PC-3 (cell line): ENCODE results near the gene TTF2. TPM values are rescaled to one million over a fixed set of nuclear protein-coding genes. Genes with fewer than 3 reads are reported as not detected.
A peak's percentile ranks its signal among the peaks of the same experiment; 100 is the strongest.

ENCODE experiments used
- ATAC-seq: fragments of 200-7000 bp; cut with Tn5 transposase; 2 replicates; pipeline ENCODE4 v1.9.1; 2020; ENCODE audit warnings: mild to moderate bottlenecking, moderate library complexity
- BruUV-seq: library from RNA; stranded (reverse); fragments of 400-500 nt; replicated peaks from 2 replicates; lab custom pipeline; 2021; lab: Mats Ljungman, UMichigan
- CTCF ChIA-PET: fragments of 300-600 bp; sonication (Branson Sonifier 250); formaldehyde crosslinking; loops from one replicate; lab custom pipeline; 2022; ENCODE audit warnings: antibody characterized with exemption; lab: Charles Lee
- POLR2A ChIA-PET: fragments of 300-600 bp; sonication (Branson Sonifier 250); formaldehyde crosslinking; loops from one replicate; lab custom pipeline; 2022; ENCODE audit warnings: antibody characterized with exemption; ENCODE audit not compliant: unreplicated experiment; lab: Charles Lee
- DNase-seq: peaks from one replicate; pipeline ENCODE4 v3.0.0-alpha.2; 2015
- H2AFZ ChIP-seq: fragments of 300-600 bp; sonication (generic); 2 replicates; pipeline ENCODE4 v1.6.0; 2016; ENCODE audit warnings: antibody characterized with exemption, low read length
- H3F3A ChIP-seq: fragments of 300-600 bp; sonication (generic); one replicate; pipeline ENCODE4 v1.6.0; 2017; ENCODE audit warnings: antibody characterized with exemption, low read length, control low read depth, mild to moderate bottlenecking; ENCODE audit not compliant: unreplicated experiment
- H3K27ac ChIP-seq: fragments of 300-600 bp; sonication (generic); 2 replicates; pipeline ENCODE4 v1.5.1; 2016; ENCODE audit warnings: mild to moderate bottlenecking, low read length
- H3K27me3 ChIP-seq: fragments of 300-600 bp; sonication (generic); 2 replicates; pipeline ENCODE4 v1.6.1; 2016; ENCODE audit warnings: low read length, mixed read lengths
- H3K36me3 ChIP-seq: fragments of 300-600 bp; sonication (generic); 2 replicates; pipeline ENCODE4 v1.6.1; 2016; ENCODE audit warnings: low read depth, mixed run types, low read length, mixed read lengths
- H3K4me1 ChIP-seq: fragments of 300-600 bp; sonication (generic); 2 replicates; pipeline ENCODE4 v1.5.1; 2016; ENCODE audit warnings: low read length; ENCODE audit not compliant: insufficient read depth
- H3K4me2 ChIP-seq: fragments of 300-600 bp; sonication (generic); 2 replicates; pipeline ENCODE4 v1.6.0; 2016; ENCODE audit warnings: low read length
- H3K4me3 ChIP-seq: fragments of 300-600 bp; sonication (generic); 2 replicates; pipeline ENCODE4 v1.5.1; 2016; ENCODE audit warnings: mild to moderate bottlenecking, low read length, mixed read lengths
- H3K79me2 ChIP-seq: fragments of 300-600 bp; sonication (generic); 2 replicates; pipeline ENCODE4 v1.6.1; 2017; ENCODE audit warnings: low read length, mixed read lengths
- H3K9ac ChIP-seq: fragments of 300-600 bp; sonication (generic); 2 replicates; pipeline ENCODE4 v1.6.0; 2016; ENCODE audit warnings: mild to moderate bottlenecking, low read length
- H3K9me2 ChIP-seq: fragments of 300-600 bp; sonication (generic); replicated peaks from 2 replicates; pipeline ENCODE4 v1.6.1; 2016; ENCODE audit warnings: mixed run types, low read length, mixed read lengths
- H3K9me3 ChIP-seq: fragments of 300-600 bp; sonication (generic); 2 replicates; pipeline ENCODE4 v1.6.1; 2016; ENCODE audit warnings: low read length, mixed read lengths
- H4K20me1 ChIP-seq: fragments of 300-600 bp; sonication (generic); 2 replicates; pipeline ENCODE4 v1.6.1; 2016; ENCODE audit warnings: low read length, mixed read lengths
- CTCF ChIP-seq: fragments of 300-600 bp; sonication (generic); conservative IDR thresholded peaks from 2 replicates; pipeline ENCODE4 v1.5.1; 2017; ENCODE audit warnings: antibody characterized with exemption, low read depth, mild to moderate bottlenecking, low read length
- EZH2 ChIP-seq: fragments of 300-600 bp; sonication (generic); IDR thresholded peaks from one replicate; pipeline ENCODE4 v1.6.1; 2017; ENCODE audit warnings: antibody characterized with exemption, mild to moderate bottlenecking, low read length; ENCODE audit not compliant: unreplicated experiment
- EZH2phosphoT487 ChIP-seq: fragments of 300-600 bp; sonication (generic); IDR thresholded peaks from 2 replicates; pipeline ENCODE4 v1.6.1; 2018; ENCODE audit warnings: mild to moderate bottlenecking, antibody characterized with exemption, low read length, borderline replicate concordance
- intact Hi-C: fragments of 100-400 bp; cut with micrococcal nuclease; formaldehyde crosslinking; loops from 2 replicates; pipeline ENCODE4 v1.9.0; 2023
- total RNA-seq: library from RNA; depleted of rRNA; stranded (reverse); fragments of >200 nt; gene quantifications from 2 replicates; pipeline ENCODE4 v1.2.3, GENCODE V29; 2014

The TTF2 gene
- total RNA-seq, 1 experiment from 2014 or later, result 25.1 TPM

- no peaks in the 10 kb centered on the region for H3K9me2 ChIP-seq
- no peaks in the 10 kb centered on the region for H3F3A ChIP-seq
- no TSS peak for BruUV-seq
- H3K4me1 ChIP-seq, result peaks cover 21% of the 10 kb centered on the region
- TF ChIP-seq EZH2phosphoT487 (no peak), EZH2 (no peak), CTCF (no peak)
- H3K79me2 ChIP-seq, result no peaks in the 10 kb centered on the region
- DNase-seq (no peak), ATAC-seq (no peak)
- no peak overlapping the region for H2AFZ ChIP-seq
- intact Hi-C loops, result no loop called here
- H3K36me3 ChIP-seq, result peaks cover 19% of the 10 kb centered on the region; the same call in 1 of the 2 replicates
- no peak overlapping the region for H3K4me3 ChIP-seq
- H4K20me1 ChIP-seq, result 0 out of 2 replicates have a peak, but pooled peaks cover 4% of the 10 kb centered on the region
- no peaks in the 10 kb centered on the region for H3K27me3 ChIP-seq
- ChIA-PET POLR2A (no interaction called here), CTCF (no interaction called here)
- H3K4me2 ChIP-seq, result no peak overlapping the region
- H3K9me3 ChIP-seq, result no peaks in the 10 kb centered on the region
- no peak overlapping the region for H3K9ac ChIP-seq
- H3K27ac ChIP-seq, result no peak overlapping the region
These were observed 47.2 kb downstream of the TTF2 start for GRCh38 chr1:117107364-117107763.

GRCh38 chr1:117110774-117111173 lies 50.6 kb downstream of the TTF2 start:
- H3F3A ChIP-seq, result no peaks in the 10 kb centered on the region
- no peaks in the 10 kb centered on the region for H3K9me2 ChIP-seq
- ChIA-PET CTCF (interaction anchor here (0.6 to 1.2 kb wide), 2 partner anchors 90 to 174 kb away, joined by 4 to 5 read pairs; no protein-coding TSS in a partner anchor), POLR2A (interaction anchor here (0.6 kb wide), 1 partner anchor 211 kb away, joined by 3 read pairs; no protein-coding TSS in a partner anchor)
- H3K27me3 ChIP-seq, result no peaks in the 10 kb centered on the region
- H3K27ac ChIP-seq, result peak overlapping the region; percentile 82
- 0 out of 2 replicates have a peak, but pooled peaks cover 4% of the 10 kb centered on the region for H4K20me1 ChIP-seq
- H3K36me3 ChIP-seq, result peaks cover 15% of the 10 kb centered on the region; the same call in 1 of the 2 replicates
- no TSS peak for BruUV-seq
- DNase-seq (peak; percentile 81), ATAC-seq (peak; percentile 98)
- H2AFZ ChIP-seq, result peak overlapping the region; percentile 21; the same call in 1 of the 2 replicates
- intact Hi-C loops, result no loop called here
- H3K4me1 ChIP-seq, result peaks cover 21% of the 10 kb centered on the region
- no peaks in the 10 kb centered on the region for H3K9me3 ChIP-seq
- H3K4me2 ChIP-seq, result peak overlapping the region; percentile 62
- no peak overlapping the region for H3K9ac ChIP-seq
- TF ChIP-seq CTCF (no peak), EZH2 (no peak), EZH2phosphoT487 (no peak)
- no peaks in the 10 kb centered on the region for H3K79me2 ChIP-seq
- H3K4me3 ChIP-seq, result no peak overlapping the region

- ChIA-PET CTCF (no interaction called here), POLR2A (no interaction called here)
- H2AFZ ChIP-seq, result no peak overlapping the region
- H3K36me3 ChIP-seq, result peaks cover 8% of the 10 kb centered on the region; the same call in 1 of the 2 replicates
- 0 out of 2 replicates have a peak, but pooled peaks cover 4% of the 10 kb centered on the region for H4K20me1 ChIP-seq
- H3K27me3 ChIP-seq, result no peaks in the 10 kb centered on the region
- no peak overlapping the region for H3K4me2 ChIP-seq
- peaks cover 21% of the 10 kb centered on the region for H3K4me1 ChIP-seq
- H3K27ac ChIP-seq, result no peak overlapping the region
- no peak overlapping the region for H3K4me3 ChIP-seq
- DNase-seq (no peak), ATAC-seq (no peak)
- H3F3A ChIP-seq, result no peaks in the 10 kb centered on the region
- no TSS peak for BruUV-seq
- TF ChIP-seq EZH2phosphoT487, result no peak
- TF ChIP-seq CTCF, result no peak
- TF ChIP-seq EZH2, result no peak
- H3K9ac ChIP-seq, result no peak overlapping the region
- intact Hi-C loops, result no loop called here
- no peaks in the 10 kb centered on the region for H3K9me2 ChIP-seq
- no peaks in the 10 kb centered on the region for H3K79me2 ChIP-seq
- H3K9me3 ChIP-seq, result no peaks in the 10 kb centered on the region
These were observed 52.1 kb downstream of the TTF2 start for GRCh38 chr1:117112047-117112717.
